GM12878 (cell line): ENCODE measurements around the gene INPP4B. TPM values are rescaled to one million over a fixed set of nuclear protein-coding genes. Genes with fewer than 3 reads are reported as not detected.

ENCODE experiments used
- ATAC-seq: fragments of 200-7000 bp; cut with Tn5 transposase; 3 replicates; pipeline ENCODE4 v1.9.1; 2020; ENCODE audit warnings: mild to moderate bottlenecking, moderate library complexity
- BruUV-seq: library from RNA; stranded (reverse); fragments of 400-500 nt; replicated peaks from 2 replicates; lab custom pipeline; 2021; lab: Mats Ljungman, UMichigan
- CTCF ChIA-PET: fragments of 300-600 bp; sonication (Branson Sonifier 250); formaldehyde crosslinking; extraction: SDS; loops from one replicate; lab custom pipeline; 2021; ENCODE audit warnings: inconsistent platforms; lab: Yijun Ruan, JAX
- POLR2A ChIA-PET: fragments of 350-600 bp; formaldehyde crosslinking; extraction: SDS; loops from one replicate; lab custom pipeline; 2021; ENCODE audit warnings: inconsistent platforms; lab: Charles Lee
- RAD21 ChIA-PET: fragments of 300-600 bp; sonication (Branson Sonifier 250); formaldehyde crosslinking; loops from one replicate; lab custom pipeline; 2023; ENCODE audit warnings: antibody characterized with exemption; ENCODE audit not compliant: unreplicated experiment; lab: Charles Lee
- SMC1A ChIA-PET: fragments of 300-600 bp; sonication (Branson Sonifier 250); formaldehyde crosslinking; loops from one replicate; lab custom pipeline; 2023; ENCODE audit not compliant: unreplicated experiment, uncharacterized antibody; lab: Charles Lee
- DNase-seq: peaks from one replicate; pipeline ENCODE4 v3.0.0-alpha.2; 2011; ENCODE audit warnings: low read depth, low spot score
- FAIRE-seq: peaks from 3 replicates; lab custom pipeline; 2011; peaks lifted over from hg19 to GRCh38; lab: Jason Lieb, UNC
- H2AFZ ChIP-seq: 2 replicates; pipeline ENCODE4 v1.6.0; 2011; ENCODE audit warnings: low read depth, low read length, control low read depth; ENCODE audit not compliant: control insufficient read depth
- H3K27ac ChIP-seq: 2 replicates; pipeline ENCODE4 v1.5.1; 2011; ENCODE audit warnings: control low read depth; ENCODE audit not compliant: control insufficient read depth, insufficient read depth
- H3K27me3 ChIP-seq, 2 experiments: replicated peaks in 1 of 2; 2 replicates each; pipeline versions ENCODE4 v1.6.0 to v1.6.1; 2011; ENCODE audit warnings: low read length in 1 of 2; ENCODE audit not compliant: control insufficient read depth in 2 of 2, insufficient read depth in 2 of 2
- H3K36me3 ChIP-seq, 2 experiments: 2 replicates each; pipeline ENCODE4 v1.5.1; 2011; ENCODE audit warnings: low read length in 1 of 2; ENCODE audit not compliant: control insufficient read depth in 2 of 2, insufficient read depth in 2 of 2
- H3K4me1 ChIP-seq: 2 replicates; pipeline ENCODE4 v1.6.1; 2011; ENCODE audit warnings: mild to moderate bottlenecking, low read length, moderate library complexity, mixed read lengths; ENCODE audit not compliant: control insufficient read depth, insufficient read depth
- H3K4me2 ChIP-seq: 2 replicates; pipeline ENCODE4 v1.6.0; 2011; ENCODE audit warnings: control low read depth; ENCODE audit not compliant: control insufficient read depth, insufficient read depth
- H3K4me3 ChIP-seq: fragments of 200-600 bp; sonication (generic); 2 replicates; pipeline ENCODE4 v1.5.1; 2016
- H3K79me2 ChIP-seq: 2 replicates; pipeline ENCODE4 v1.6.0; 2011; ENCODE audit warnings: low read length; ENCODE audit not compliant: control insufficient read depth, insufficient read depth
- H3K9ac ChIP-seq: 2 replicates; pipeline ENCODE4 v1.8.0; 2011; ENCODE audit warnings: low read length, control low read depth, mixed read lengths; ENCODE audit not compliant: control insufficient read depth, insufficient read depth
- H3K9me3 ChIP-seq: replicated peaks from 3 replicates; pipeline ENCODE4 v1.5.1; 2011; ENCODE audit warnings: mild to moderate bottlenecking, low read length; ENCODE audit not compliant: control insufficient read depth, insufficient read depth
- H4K20me1 ChIP-seq: 2 replicates; pipeline ENCODE4 v1.6.0; 2011; ENCODE audit not compliant: control insufficient read depth, insufficient read depth
- ATF7 ChIP-seq: fragments of 450-650 bp; IDR thresholded peaks from 2 replicates; pipeline ENCODE4 v1.6.1; 2016; ENCODE audit warnings: low read depth, mild to moderate bottlenecking
- CHD4 ChIP-seq: fragments of 200-600 bp; sonication (generic); IDR thresholded peaks from 2 replicates; pipeline ENCODE4 v1.6.1; 2016; ENCODE audit warnings: mild to moderate bottlenecking
- EED ChIP-seq: sonication (generic); IDR thresholded peaks from 2 replicates; pipeline ENCODE4 v1.6.1; 2016; ENCODE audit warnings: antibody characterized with exemption, low read depth
- FOXM1 ChIP-seq: IDR thresholded peaks from 2 replicates; pipeline ENCODE4 v1.6.1; 2012; ENCODE audit warnings: low read depth, mild to moderate bottlenecking, inconsistent platforms, low read length, moderate library complexity
- KAT2A ChIP-seq: conservative IDR thresholded peaks from 2 replicates; pipeline ENCODE4 v1.6.1; 2011; ENCODE audit warnings: low read depth, low read length; ENCODE audit not compliant: control insufficient read depth
- MXI1 ChIP-seq: fragments of 150-350 bp; IDR thresholded peaks from 2 replicates; pipeline ENCODE4 v1.6.1; 2011; ENCODE audit warnings: low read depth, mild to moderate bottlenecking, inconsistent platforms, low read length, improper control_type of control experiment
- NRF1 ChIP-seq: conservative IDR thresholded peaks from 2 replicates; pipeline ENCODE4 v1.6.1; 2011; ENCODE audit warnings: mild to moderate bottlenecking, low read depth, low read length, improper control_type of control experiment
- PML ChIP-seq: IDR thresholded peaks from 2 replicates; pipeline ENCODE4 v1.6.1; 2012; ENCODE audit warnings: low read length, inconsistent platforms
- POLR2AphosphoS5 ChIP-seq: IDR thresholded peaks from 2 replicates; pipeline ENCODE4 v1.6.1; 2011; ENCODE audit warnings: mild to moderate bottlenecking, low read length, inconsistent platforms
- RELA ChIP-seq: fragments of 450-650 bp; IDR thresholded peaks from 2 replicates; pipeline ENCODE4 v1.8.0; 2014; ENCODE audit warnings: borderline replicate concordance; ENCODE audit not compliant: partially characterized antibody
- RFX5 ChIP-seq: IDR thresholded peaks from 2 replicates; pipeline ENCODE4 v1.6.1; 2011; ENCODE audit warnings: low read depth, low read length, improper control_type of control experiment
- SUPT20H ChIP-seq: IDR thresholded peaks from 2 replicates; pipeline ENCODE4 v1.6.1; 2011; ENCODE audit warnings: low read depth, mild to moderate bottlenecking, low read length, moderate library complexity, borderline replicate concordance; ENCODE audit not compliant: control insufficient read depth
- SUZ12 ChIP-seq: fragments of 200-600 bp; sonication (generic); IDR thresholded peaks from one replicate; pipeline ENCODE4 v1.6.1; 2018; ENCODE audit warnings: antibody characterized with exemption, mild to moderate bottlenecking; ENCODE audit not compliant: unreplicated experiment
- in situ Hi-C: fragments of 300-500 bp; cut with MboI; formaldehyde crosslinking; loops from 9 replicates; pipeline ENCODE4 v1.14.3; 2018; ENCODE audit warnings: mixed read lengths
- intact Hi-C: fragments of 100-400 bp; cut with micrococcal nuclease; formaldehyde crosslinking; loops from one replicate; pipeline ENCODE4 v1.14.2; 2022; ENCODE audit not compliant: unreplicated experiment
- polyA plus RNA-seq, 11 experiments: library from polyadenylated mRNA; depleted of rRNA in 4 of 11; unstranded in 6 of 11; stranded (reverse) in 5 of 11; fragments of >200 nt; fragmentation: Nextera tagmentation in 4 of 11; fragmentation: Illumina TruSeq in 1 of 11; extraction: Ambion mirVana in 4 of 11; extraction: Trizol in 1 of 11; gene quantifications; 1 replicate in 1 of 11; 2 replicates in 10 of 11; pipeline versions ENCODE4 v1.2.1 to v1.2.3, GENCODE V29; 2011 to 2016; ENCODE audit warnings: inconsistent platforms in 2 of 11, missing spikeins in 2 of 11, low read depth in 1 of 11
- total RNA-seq, 4 experiments: library from RNA; depleted of rRNA in 3 of 4; stranded (reverse); fragments of >200 nt in 3 of 4; fragmentation: Illumina TruSeq in 1 of 4; extraction: Trizol in 1 of 4; gene quantifications; 2 replicates each; pipeline versions ENCODE4 v1.2.1 to v1.2.3, GENCODE V29; 2013 to 2021
- TF ChIP-seq, protein P1 (sequence below): IDR thresholded peaks from 2 replicates; pipeline ENCODE4 v1.6.1; 2012; ENCODE audit warnings: mild to moderate bottlenecking, low read depth, low read length
- TF ChIP-seq, protein P2 (sequence below): IDR thresholded peaks from 2 replicates; pipeline ENCODE4 v1.6.1; 2011; ENCODE audit warnings: low read depth, low read length, improper control_type of control experiment, borderline replicate concordance
- TF ChIP-seq, protein P3 (sequence below): fragments of 450-650 bp; IDR thresholded peaks from 2 replicates; pipeline ENCODE4 v1.6.1; 2017; ENCODE audit warnings: mild to moderate bottlenecking, low read depth, inconsistent platforms; ENCODE audit not compliant: poor library complexity, severe bottlenecking

The INPP4B gene
- total and polyA plus RNA-seq, 10 of the 15 experiments (the other 5 are each of a cell fraction or from before 2014, with no cell fraction given) = 0.53 to 11.2 (median 0.95) TPM

DNA sequence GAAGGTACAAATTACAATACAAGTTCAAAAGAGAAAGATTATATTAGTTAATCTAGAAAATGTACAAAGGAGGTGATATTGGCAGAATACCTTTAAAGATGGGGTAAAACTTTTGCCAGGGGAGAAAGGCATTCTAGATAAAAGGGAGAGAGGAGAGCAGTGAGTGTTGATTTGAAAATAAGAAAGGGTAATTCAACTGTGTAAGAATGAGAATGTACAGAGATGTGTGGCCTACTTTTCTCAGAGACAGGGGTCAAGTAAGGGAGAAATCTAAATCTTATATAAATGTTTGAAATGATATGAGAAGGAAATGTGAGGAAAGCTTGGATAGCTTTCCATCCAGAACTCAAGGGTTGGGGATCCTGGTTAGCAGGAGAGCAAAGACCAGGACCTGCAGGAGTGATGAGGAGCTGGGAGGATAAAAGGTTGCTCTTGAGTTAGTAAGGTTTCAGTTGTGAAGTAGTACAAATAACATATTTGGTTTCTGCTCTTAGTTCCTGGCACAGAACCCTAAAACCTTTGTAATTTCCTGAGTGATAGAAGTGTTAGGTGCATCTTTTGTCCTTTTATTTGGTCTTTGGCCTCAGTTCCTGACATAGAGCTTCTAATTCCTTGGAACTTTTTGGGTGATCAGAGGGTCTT lies 489.9 kb downstream of the INPP4B start:
- no peak overlapping the region for H3K27ac ChIP-seq
- ChIA-PET POLR2A (interaction anchor here (0.7 to 1.2 kb wide), 2 partner anchors 47 to 50 kb away, joined by 3 read pairs; no protein-coding TSS in a partner anchor), RAD21 (interaction anchor here (0.7 to 8.0 kb wide), 18 partner anchors 8 to 362 kb away, joined by 3 to 133 read pairs (median 5); no protein-coding TSS in a partner anchor), SMC1A (interaction anchor here (0.8 to 7.3 kb wide), 35 partner anchors 9 to 383 kb away, joined by 3 to 120 read pairs (median 5); no protein-coding TSS in a partner anchor), CTCF (interaction anchor here (0.6 to 10.0 kb wide), 23 partner anchors 8 to 364 kb away, joined by 3 to 135 read pairs (median 6); no protein-coding TSS in a partner anchor)
- TF ChIP-seq RFX5 (no peak), EED (no peak), FOXM1 (no peak), SUZ12 (no peak), MXI1 (no peak), PML (no peak), ATF7 (no peak), NRF1 (no peak), POLR2AphosphoS5 (no peak), KAT2A (no peak), CHD4 (no peak), SUPT20H (no peak), RELA (no peak)
- TF ChIP-seq, protein P1, sequence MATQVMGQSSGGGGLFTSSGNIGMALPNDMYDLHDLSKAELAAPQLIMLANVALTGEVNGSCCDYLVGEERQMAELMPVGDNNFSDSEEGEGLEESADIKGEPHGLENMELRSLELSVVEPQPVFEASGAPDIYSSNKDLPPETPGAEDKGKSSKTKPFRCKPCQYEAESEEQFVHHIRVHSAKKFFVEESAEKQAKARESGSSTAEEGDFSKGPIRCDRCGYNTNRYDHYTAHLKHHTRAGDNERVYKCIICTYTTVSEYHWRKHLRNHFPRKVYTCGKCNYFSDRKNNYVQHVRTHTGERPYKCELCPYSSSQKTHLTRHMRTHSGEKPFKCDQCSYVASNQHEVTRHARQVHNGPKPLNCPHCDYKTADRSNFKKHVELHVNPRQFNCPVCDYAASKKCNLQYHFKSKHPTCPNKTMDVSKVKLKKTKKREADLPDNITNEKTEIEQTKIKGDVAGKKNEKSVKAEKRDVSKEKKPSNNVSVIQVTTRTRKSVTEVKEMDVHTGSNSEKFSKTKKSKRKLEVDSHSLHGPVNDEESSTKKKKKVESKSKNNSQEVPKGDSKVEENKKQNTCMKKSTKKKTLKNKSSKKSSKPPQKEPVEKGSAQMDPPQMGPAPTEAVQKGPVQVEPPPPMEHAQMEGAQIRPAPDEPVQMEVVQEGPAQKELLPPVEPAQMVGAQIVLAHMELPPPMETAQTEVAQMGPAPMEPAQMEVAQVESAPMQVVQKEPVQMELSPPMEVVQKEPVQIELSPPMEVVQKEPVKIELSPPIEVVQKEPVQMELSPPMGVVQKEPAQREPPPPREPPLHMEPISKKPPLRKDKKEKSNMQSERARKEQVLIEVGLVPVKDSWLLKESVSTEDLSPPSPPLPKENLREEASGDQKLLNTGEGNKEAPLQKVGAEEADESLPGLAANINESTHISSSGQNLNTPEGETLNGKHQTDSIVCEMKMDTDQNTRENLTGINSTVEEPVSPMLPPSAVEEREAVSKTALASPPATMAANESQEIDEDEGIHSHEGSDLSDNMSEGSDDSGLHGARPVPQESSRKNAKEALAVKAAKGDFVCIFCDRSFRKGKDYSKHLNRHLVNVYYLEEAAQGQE = no peak
- TF ChIP-seq, protein P2, sequence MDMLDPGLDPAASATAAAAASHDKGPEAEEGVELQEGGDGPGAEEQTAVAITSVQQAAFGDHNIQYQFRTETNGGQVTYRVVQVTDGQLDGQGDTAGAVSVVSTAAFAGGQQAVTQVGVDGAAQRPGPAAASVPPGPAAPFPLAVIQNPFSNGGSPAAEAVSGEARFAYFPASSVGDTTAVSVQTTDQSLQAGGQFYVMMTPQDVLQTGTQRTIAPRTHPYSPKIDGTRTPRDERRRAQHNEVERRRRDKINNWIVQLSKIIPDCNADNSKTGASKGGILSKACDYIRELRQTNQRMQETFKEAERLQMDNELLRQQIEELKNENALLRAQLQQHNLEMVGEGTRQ = no peak
- TF ChIP-seq, protein P3, sequence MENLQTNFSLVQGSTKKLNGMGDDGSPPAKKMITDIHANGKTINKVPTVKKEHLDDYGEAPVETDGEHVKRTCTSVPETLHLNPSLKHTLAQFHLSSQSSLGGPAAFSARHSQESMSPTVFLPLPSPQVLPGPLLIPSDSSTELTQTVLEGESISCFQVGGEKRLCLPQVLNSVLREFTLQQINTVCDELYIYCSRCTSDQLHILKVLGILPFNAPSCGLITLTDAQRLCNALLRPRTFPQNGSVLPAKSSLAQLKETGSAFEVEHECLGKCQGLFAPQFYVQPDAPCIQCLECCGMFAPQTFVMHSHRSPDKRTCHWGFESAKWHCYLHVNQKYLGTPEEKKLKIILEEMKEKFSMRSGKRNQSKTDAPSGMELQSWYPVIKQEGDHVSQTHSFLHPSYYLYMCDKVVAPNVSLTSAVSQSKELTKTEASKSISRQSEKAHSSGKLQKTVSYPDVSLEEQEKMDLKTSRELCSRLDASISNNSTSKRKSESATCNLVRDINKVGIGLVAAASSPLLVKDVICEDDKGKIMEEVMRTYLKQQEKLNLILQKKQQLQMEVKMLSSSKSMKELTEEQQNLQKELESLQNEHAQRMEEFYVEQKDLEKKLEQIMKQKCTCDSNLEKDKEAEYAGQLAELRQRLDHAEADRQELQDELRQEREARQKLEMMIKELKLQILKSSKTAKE = no peak
- no peaks in the 10 kb centered on the region for H3K4me1 ChIP-seq
- no peak for DNase-seq
- no peaks in the 10 kb centered on the region for H3K27me3 ChIP-seq
- no peak overlapping the region for H3K4me3 ChIP-seq
- no peak overlapping the region for H2AFZ ChIP-seq
- intact Hi-C loops = loop anchor here (5.0 to 10.0 kb wide), 2 partner anchors 211 to 669 kb away; no protein-coding TSS in a partner anchor
- BruUV-seq = no TSS peak
- no peak; the same call in 2 of the 3 replicates for ATAC-seq
- no peak for FAIRE-seq
- no peak overlapping the region for H3K9ac ChIP-seq
- H3K79me2 ChIP-seq = no peaks in the 10 kb centered on the region
- H4K20me1 ChIP-seq = no peaks in the 10 kb centered on the region
- in situ Hi-C loops = loop anchor here (10.0 kb wide), 2 partner anchors 359 to 489 kb away; partner anchors contain the start of gene INPP4B
- no peaks in the 10 kb centered on the region for H3K9me3 ChIP-seq
- H3K36me3 ChIP-seq = no peaks in the 10 kb centered on the region
- no peak overlapping the region for H3K4me2 ChIP-seq
